Measurements from ENCODE around the gene MIB1.
"Not testable (repeated sequence)": the region's sequence is repeated elsewhere in the genome, so short reads cannot be mapped to it uniquely, and the experiment has no call there.

The MIB1 gene

GRCh38 chr18:21743166-21743832, 2.7 kb downstream of the MIB1 start:
- DNase-seq (ENCODE audit: low read depth in 1 of 2, low spot score in 1 of 2) = no peak

DNA sequence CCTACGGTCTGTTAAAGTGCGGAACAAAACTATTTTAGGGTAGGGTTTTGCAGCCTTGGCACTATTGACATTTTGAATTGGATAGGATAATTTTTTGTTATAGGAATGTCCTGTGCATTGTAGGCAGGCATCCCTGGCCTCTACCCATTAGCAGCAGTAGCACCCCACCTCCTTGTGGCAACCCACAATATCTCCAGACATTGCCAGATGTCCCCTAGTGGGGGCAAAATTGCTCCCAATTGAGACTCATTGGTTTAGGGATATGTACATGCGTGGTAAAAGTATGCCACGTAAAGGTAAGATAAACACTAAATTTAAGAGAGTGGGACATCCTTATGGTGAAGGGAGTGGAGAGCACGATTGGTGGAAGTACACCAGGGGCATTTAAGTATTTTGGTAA, 4.6 kb downstream of the MIB1 start:
- no peak for DNase-seq (ENCODE audit: low read depth in 1 of 2, low spot score in 1 of 2)

DNA sequence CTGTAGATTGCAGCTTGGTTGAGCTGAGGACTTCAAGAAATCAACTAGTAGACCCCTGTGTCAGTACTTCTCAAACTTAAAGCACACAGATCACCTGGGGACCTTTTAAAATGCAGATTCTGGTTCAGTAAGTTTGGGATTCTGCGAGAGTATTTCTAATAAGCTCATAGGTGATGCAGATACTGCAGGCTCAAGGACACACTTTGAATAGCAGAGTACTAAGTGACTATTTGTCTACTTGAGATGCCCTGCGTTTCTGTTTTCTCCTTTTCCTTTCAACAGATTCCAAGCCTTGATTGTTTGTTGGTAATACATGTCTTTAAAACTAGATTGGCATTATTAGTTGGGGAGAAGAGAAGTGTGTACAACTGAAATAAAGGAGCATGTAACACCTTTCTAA, 6.7 kb downstream of the MIB1 start:
- no peak for DNase-seq (ENCODE audit: low read depth in 1 of 2, low spot score in 1 of 2)

- no peak for DNase-seq (ENCODE audit: low read depth in 1 of 2, low spot score in 1 of 2)
Measured at GRCh38 chr18:21747764-21748693, 7.4 kb downstream of the MIB1 start.

DNA sequence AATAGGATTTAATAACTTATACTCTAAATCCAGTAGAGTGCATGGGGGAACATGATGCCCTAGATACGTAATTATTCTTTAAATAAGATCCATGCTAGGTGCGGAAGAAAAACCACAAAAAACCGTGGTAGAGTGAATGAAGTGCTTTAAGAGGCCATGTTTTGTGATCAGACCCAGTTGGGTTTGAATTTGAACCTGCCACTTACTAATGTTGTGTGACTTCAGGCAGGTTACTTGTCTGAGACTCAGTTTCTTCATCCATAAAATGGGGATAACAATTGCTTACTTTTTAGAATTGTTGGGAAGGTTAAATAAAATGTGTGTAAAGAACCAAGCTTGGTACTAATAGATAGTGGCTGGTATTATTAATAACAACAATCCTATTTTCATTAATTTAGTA, 17.2 kb downstream of the MIB1 start:
- no peak for DNase-seq (ENCODE audit: low read depth in 1 of 2, low spot score in 1 of 2)

- no peak for DNase-seq (ENCODE audit: low read depth in 1 of 2, low spot score in 1 of 2)
Measured at GRCh38 chr18:21759836-21760235, 19.2 kb downstream of the MIB1 start.

DNA sequence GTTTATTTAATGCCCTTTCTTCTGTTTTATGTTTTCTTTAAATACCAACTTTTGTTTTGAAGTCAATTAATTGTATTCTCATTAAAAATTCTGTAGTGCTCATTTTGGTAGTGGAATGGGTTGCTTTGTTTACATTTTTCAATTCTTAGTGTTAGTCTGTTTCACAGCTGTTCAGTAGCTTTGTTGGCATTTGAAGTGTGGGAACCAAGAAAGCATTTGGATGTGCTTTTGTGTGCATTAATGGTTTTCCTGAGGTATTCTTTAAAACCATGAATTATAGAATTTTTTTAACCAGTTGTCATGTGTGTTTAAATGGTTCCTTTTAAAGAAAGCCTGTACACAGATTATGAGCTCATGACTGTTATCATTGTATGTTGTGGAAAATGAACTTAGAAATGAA, 19.7 kb downstream of the MIB1 start:
- no peak for DNase-seq (ENCODE audit: low read depth in 1 of 2, low spot score in 1 of 2)

DNA sequence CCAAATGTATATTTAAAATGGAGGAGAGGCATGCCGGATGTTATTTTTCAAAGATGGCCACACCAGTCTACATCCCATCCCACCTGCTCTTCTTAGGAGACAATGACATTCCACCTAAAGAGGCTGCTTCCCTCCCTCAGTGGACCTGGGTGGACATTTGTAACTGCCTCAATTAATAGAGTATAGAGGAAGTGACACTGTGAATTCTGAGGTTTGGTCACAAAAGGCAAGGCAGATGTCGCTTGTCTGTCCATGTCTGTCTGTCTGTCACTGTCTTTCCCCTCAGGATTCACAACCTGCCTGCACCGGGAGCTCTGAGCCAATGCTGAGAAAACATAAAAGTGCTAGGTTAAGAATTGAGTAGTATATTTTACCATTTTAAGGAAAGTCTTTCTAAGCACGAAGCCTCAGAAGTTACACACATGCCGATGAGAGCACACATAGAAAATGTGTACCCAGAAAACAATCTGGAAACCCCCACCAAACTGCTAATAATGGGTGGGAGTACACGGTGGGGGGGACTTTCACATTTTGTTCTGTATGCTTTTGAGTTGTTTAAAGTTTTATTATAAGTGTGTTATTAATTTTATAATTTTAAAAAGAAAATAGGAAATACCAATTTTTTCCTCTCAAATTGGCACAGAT, 21.0 kb downstream of the MIB1 start:
- DNase-seq (ENCODE audit: low read depth in 1 of 2, low spot score in 1 of 2) = no peak

DNA sequence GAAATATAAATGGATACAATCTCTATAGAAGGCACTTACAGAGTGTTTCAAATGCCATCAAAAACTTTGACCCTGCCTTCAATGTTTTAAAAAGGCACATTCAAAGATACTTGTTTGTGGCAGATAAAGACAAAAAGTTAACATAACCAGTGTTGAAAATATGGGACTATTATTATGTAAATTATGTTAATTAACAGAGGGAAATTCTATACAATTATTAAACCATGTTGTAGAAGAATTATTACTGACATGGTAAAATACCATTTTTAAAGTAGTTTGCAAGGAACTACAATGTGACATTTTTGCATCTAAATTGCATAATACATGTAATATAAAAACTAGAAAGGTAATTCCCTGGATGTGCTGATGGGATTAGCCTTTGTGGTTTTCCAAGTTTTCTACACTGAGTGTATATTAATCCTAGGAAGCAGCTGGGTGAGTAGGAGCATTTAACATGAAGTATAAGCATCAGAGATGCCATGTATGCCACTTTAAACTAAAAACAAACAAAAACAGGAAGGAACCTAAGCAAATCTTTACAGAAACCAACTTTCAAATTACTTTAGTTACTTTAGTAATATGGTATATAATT, 21.7 kb downstream of the MIB1 start:
- no peak for DNase-seq (ENCODE audit: low read depth in 1 of 2, low spot score in 1 of 2)

DNA sequence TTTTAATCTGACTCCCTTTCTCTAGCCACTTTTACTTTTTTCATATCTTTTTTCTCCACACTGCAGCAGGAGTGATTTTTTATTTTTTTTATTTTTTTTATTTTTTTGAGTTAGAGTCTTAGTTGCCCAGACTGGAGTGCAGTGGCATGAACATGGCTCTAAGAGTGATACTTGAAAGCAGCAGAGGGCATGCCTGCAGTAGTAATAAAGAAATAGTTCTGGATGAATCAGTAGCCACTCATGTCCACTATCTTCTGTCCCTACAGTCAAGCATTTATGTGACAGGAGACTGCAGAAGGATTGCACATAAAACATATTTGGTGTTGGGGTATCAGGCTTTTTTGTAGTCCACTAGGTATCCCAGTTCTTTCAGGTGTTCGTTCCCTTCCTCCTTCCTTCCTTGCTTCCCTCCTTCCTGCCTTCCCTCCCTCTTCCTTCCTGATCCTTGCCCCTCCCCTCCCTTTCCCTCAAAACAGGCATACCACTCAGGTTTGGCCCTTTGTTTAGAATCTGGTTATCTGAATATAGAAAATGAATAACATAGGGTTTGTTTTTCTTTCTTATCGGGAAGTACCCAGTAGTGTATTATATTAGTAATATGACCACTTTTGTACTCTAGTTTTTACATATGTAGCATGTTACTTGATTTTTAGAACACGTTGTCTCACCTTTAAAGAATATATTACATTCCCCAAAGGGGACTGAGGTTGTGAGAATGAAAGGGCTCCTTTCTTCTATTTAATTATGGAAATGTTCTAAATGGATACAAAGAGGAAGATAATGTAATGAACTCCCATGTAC, 23.5 kb downstream of the MIB1 start:
- no peak for DNase-seq (ENCODE audit: low read depth in 1 of 2, low spot score in 1 of 2)

DNA sequence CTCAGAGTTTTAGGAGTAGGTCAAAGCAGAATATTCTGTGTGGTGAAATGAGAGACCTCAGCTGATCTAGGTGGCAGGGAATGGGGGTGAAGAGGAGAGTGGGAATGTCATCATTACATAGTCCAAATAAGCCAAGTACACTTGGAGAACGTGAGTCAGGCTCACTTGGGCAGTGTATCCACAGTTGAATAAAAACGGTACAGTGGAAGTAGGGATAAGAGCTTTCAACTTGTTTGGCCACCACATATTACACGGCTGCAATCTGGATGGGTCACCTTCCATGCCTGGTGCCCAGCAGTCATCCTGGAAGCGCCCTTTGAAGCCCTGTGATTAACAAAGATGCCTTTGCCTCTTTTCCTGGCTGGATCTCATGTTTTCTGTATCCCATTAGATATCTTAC, 28.6 kb downstream of the MIB1 start:
- no peak for DNase-seq (ENCODE audit: low read depth in 1 of 2, low spot score in 1 of 2)

DNA sequence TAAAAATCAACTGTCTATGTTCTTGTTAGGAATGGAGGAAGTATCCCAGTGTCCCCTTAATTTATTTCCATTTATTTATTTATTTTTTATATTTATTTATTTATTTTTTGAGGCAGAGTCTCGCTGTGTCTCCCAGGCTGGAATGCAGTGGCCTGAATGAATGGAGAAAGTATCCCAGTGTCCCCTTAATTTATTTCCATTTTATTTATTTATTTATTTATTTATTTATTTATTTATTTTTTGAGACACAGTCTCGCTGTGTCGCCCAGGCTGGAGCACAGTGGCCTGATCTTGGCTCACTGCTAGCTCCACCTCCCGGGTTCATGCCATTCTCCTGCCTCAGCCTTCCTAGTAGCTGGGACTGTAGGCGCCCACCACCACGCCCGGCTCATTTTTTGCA, 34.1 kb downstream of the MIB1 start:
- no peak for DNase-seq (ENCODE audit: low read depth in 1 of 2, low spot score in 1 of 2)

GRCh38 chr18:21777814-21778213, 37.2 kb downstream of the MIB1 start:
- no peak for DNase-seq (ENCODE audit: low read depth in 1 of 2, low spot score in 1 of 2)

- no peak for DNase-seq (ENCODE audit: low read depth in 1 of 2, low spot score in 1 of 2)
Measured at GRCh38 chr18:21786526-21786925, 45.9 kb downstream of the MIB1 start.

GRCh38 chr18:21796089-21796488, 55.5 kb downstream of the MIB1 start:
- not testable (repeated sequence) for DNase-seq (ENCODE audit: low read depth in 1 of 2, low spot score in 1 of 2)

GRCh38 chr18:21798126-21798525, 57.5 kb downstream of the MIB1 start:
- no peak for DNase-seq (ENCODE audit: low read depth in 1 of 2, low spot score in 1 of 2)

- no peak for DNase-seq (ENCODE audit: low read depth in 1 of 2, low spot score in 1 of 2)
Measured at GRCh38 chr18:21799721-21800120, 59.1 kb downstream of the MIB1 start.

DNA sequence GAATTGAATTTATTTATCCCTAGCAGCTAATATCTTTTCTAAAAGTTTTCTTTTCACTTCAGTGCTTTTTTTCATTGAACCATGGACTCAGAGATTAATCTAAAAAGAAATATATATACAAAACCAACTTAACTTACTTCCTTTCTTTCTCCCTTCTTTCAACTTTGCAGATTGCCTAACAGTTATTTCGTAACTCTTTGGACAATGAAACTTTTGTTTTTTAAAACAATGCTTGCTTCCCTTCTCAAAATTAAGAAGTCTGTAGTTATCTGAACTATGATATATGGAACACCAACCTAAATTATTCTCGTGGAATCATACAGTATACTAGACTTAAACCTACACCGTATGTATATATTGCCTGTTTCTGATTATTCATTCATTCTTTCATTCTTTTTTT, 62.9 kb downstream of the MIB1 start:
- no peak for DNase-seq (ENCODE audit: low read depth in 1 of 2, low spot score in 1 of 2)

GRCh38 chr18:21805771-21806366, 65.3 kb downstream of the MIB1 start:
- DNase-seq (ENCODE audit: low read depth in 1 of 2, low spot score in 1 of 2) = no peak

DNA sequence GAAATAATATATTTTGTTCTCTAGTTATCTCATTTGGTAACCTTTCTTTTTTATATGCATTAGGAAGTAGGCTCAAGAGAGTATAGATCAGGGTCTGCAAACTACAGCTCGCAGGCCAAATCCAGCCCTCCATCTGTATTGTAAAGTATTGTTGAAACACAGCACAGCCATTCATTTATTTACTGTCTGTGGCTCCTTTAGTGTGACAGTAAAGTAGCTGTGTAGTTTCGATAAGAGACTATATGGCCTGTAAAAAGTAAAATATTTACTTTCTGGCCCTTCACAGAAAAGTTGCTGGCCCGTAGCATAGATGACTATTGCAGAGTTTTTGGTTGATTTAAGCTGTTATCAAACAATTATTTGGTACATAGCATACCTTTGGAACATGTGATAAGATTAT, 67.6 kb downstream of the MIB1 start:
- no peak for DNase-seq (ENCODE audit: low read depth in 1 of 2, low spot score in 1 of 2)

GRCh38 chr18:21809725-21810124, 69.1 kb downstream of the MIB1 start:
- no peak for DNase-seq (ENCODE audit: low read depth in 1 of 2, low spot score in 1 of 2)

All from stimulated activated CD4-positive, alpha-beta T cell treated with anti-CD3 and anti-CD28 coated beads, Interleukin-15, amount 100 ng/mL, for 1 hour (primary cell).